Brain microvascular endothelial cell (primary cell): Measurements from ENCODE around the gene LSM2.
A peak's percentile ranks its signal among the peaks of the same experiment; 100 is the strongest.

Experiments
- DNase-seq: peaks from one replicate; pipeline ENCODE4 v3.0.0-alpha.2; 2020
- H3K27ac ChIP-seq: fragments of 250-450 bp; sonication (Bioruptor Pico); 2 replicates; pipeline ENCODE4 v1.5.1; 2020; ENCODE audit warnings: mild to moderate bottlenecking, moderate library complexity
- H3K27me3 ChIP-seq: fragments of 250-450 bp; sonication (Bioruptor Pico); replicated peaks from 2 replicates; pipeline ENCODE4 v1.5.1; 2020; ENCODE audit warnings: mild to moderate bottlenecking
- H3K36me3 ChIP-seq: fragments of 250-450 bp; sonication (Bioruptor Pico); replicated peaks from 2 replicates; pipeline ENCODE4 v1.5.1; 2020; ENCODE audit warnings: mild to moderate bottlenecking
- H3K4me3 ChIP-seq: 2 replicates; pipeline ENCODE4 v1.5.1; 2011; ENCODE audit warnings: low read depth, mild to moderate bottlenecking, control low read depth, low read length, moderate library complexity
- in situ Hi-C: cut with HindIII; loops from 2 replicates; pipeline ENCODE4 v1.10.0; 2017; ENCODE audit warnings: low sequenced_read_pairs, low pct_ligation_motif_present
- TF ChIP-seq, protein P1 (sequence below): IDR thresholded peaks from 2 replicates; pipeline ENCODE4 v1.5.1; 2011; ENCODE audit warnings: low read depth, mild to moderate bottlenecking, moderate library complexity, low read length, control low read depth, inconsistent platforms; ENCODE audit errors: missing control alignments

Gene LSM2

DNA sequence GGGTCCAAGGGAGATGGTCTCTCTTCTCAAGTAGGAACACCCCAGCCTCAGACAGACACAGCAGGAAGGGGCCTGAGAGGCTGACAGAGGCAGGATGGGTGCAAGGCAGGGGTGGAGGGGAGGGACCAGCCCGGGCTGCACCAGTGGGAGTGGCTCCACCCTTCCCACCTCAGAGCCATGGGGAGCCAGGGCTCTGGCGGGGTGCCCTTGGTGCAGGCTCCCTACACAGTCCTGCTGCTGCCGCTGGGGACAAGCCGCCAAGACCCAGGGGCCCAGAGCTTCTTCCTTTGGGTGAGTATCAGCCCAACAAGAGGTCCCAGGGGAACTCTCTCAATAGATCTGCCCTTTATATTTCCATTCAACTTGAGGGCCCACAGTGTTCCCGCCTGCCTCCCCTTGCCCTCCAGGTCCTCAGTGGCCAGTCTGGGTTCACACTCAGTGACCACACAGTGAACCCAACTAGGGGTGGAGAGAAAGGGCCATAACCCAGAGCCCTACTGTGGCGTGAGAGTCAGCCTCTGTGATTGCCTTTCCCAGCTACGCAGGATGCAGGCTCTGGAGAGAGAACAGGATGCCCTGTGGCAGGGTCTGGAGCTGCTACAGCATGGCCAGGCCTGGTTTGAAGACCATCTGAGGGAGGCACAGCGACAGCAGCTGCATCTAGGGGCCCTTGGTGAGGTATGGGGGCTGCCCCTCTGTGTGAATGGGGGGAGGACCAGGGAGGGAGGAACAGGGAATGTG lies 43.7 kb downstream of the LSM2 start:
- Histone ChIP-seq H3K27me3 (no peaks in the 10 kb centered on the region), H3K4me3 (no peak overlapping the region), H3K36me3 (no peaks in the 10 kb centered on the region), H3K27ac (no peak overlapping the region)
- no peak for DNase-seq
- TF ChIP-seq, protein P1, sequence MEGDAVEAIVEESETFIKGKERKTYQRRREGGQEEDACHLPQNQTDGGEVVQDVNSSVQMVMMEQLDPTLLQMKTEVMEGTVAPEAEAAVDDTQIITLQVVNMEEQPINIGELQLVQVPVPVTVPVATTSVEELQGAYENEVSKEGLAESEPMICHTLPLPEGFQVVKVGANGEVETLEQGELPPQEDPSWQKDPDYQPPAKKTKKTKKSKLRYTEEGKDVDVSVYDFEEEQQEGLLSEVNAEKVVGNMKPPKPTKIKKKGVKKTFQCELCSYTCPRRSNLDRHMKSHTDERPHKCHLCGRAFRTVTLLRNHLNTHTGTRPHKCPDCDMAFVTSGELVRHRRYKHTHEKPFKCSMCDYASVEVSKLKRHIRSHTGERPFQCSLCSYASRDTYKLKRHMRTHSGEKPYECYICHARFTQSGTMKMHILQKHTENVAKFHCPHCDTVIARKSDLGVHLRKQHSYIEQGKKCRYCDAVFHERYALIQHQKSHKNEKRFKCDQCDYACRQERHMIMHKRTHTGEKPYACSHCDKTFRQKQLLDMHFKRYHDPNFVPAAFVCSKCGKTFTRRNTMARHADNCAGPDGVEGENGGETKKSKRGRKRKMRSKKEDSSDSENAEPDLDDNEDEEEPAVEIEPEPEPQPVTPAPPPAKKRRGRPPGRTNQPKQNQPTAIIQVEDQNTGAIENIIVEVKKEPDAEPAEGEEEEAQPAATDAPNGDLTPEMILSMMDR = no peak
- in situ Hi-C loops = no loop called here

GRCh38 chr6:31762356-31762755 lies 44.4 kb downstream of the LSM2 start, which contains the start of gene SAPCD1:
TSS of gene SAPCD1 (plus strand) at chr6:31762656. CDS start at chr6:31763055, 399 bp downstream.
- no peak for DNase-seq
- in situ Hi-C loops = no loop called here
- Histone ChIP-seq H3K27ac (no peak within 1 kb of the TSS), H3K4me3 (no peak within 1 kb of the TSS), H3K36me3 (no peaks in the 10 kb centered on the region), H3K27me3 (no peaks in the 10 kb centered on the region)
- TF ChIP-seq, protein P1 = no peak

DNA sequence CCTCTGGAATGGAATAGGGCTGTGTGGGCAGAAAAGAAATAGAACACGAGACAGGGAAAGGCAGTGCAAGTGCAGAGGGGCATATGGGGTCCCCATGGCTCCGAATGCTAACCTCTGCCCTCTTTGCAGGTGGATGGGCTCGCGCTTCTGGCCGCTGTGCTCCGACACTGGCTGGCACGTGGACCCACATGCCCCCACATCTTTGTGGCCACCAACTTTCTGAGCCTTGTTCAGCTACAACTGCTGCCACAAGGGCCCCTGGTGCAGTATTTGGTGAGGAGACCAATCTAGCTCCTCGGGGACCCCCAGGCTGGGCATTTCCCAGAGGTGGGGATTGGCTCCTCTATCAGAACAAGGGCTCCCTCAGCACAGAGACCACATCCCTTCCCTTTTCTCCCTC lies 45.4 kb downstream of the LSM2 start:
- no peak for DNase-seq
- H3K27me3 ChIP-seq = no peaks in the 10 kb centered on the region
- TF ChIP-seq, protein P1 = no peak
- H3K36me3 ChIP-seq = no peaks in the 10 kb centered on the region
- no peak overlapping the region for H3K27ac ChIP-seq
- in situ Hi-C loops = no loop called here
- H3K4me3 ChIP-seq = no peak overlapping the region

- H3K27me3 ChIP-seq = no peaks in the 10 kb centered on the region
- in situ Hi-C loops = no loop called here
These were observed 46.0 kb downstream of the LSM2 start for GRCh38 chr6:31760790-31761189.

DNA sequence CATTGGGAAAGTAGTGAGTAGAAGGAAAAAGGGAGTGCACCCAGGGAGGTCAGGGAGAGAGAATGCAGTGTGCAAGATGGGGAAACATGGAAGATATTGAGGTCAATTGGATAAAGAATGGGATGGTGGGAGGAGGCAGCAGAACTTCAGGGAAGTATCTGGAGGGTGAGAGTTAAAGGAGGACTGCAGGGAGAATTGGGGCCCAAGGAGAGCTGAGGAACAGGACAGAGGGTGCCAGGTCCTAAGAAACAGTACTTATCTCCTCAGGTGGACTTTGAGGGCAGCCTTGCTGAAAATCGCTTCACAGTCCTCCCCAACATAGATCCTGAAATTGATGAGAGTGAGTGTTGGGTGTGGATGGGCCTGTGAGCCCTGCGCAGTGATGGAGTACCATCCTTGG lies 48.5 kb downstream of the LSM2 start:
- Histone ChIP-seq H3K36me3 (no peaks in the 10 kb centered on the region), H3K27ac (no peak overlapping the region), H3K4me3 (no peak overlapping the region), H3K27me3 (no peaks in the 10 kb centered on the region)
- in situ Hi-C loops = no loop called here
- TF ChIP-seq, protein P1 = no peak
- DNase-seq = no peak

More at GRCh38 chr6:31760790-31761189, 46.0 kb downstream of the LSM2 start:
- no peak for DNase-seq
- no peak overlapping the region for H3K27ac ChIP-seq
- TF ChIP-seq, protein P1 = no peak
- H3K4me3 ChIP-seq = no peak overlapping the region
- no peaks in the 10 kb centered on the region for H3K36me3 ChIP-seq

- no peaks in the 10 kb centered on the region for H3K36me3 ChIP-seq
- in situ Hi-C loops = no loop called here
- DNase-seq = peak; percentile 85
- TF ChIP-seq, protein P1 = no peak
- H3K27ac ChIP-seq = peak overlapping the region; percentile 77
- no peak overlapping the region for H3K4me3 ChIP-seq
- H3K27me3 ChIP-seq = no peaks in the 10 kb centered on the region
These were observed 53.9 kb downstream of the LSM2 start for GRCh38 chr6:31752739-31753319.
